ENCODE measurements around the gene CHID1.
A peak's percentile ranks its signal among the peaks of the same experiment; 100 is the strongest.

CHID1 gene

DNA sequence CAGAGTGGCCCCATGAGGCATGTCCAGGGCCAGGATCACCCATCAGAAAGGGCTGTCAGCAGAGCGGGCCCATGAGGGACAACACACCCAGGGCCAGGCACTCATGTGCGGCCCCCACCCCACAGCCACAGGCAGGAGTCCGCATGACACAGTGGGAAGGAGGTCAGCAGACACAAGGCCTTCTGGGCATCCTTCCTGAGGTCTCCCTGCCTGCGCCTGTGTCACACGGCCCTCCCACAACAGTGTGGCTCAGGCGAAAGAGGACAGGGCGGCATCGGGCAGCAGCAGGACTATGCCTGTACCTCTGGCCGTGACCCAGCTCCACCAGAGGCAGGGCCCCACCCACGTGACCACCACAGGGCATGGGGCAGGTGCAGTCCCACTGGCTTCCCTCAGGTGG lies 27.1 kb downstream of the CHID1 start:
- DNase-seq, result no peak

- DNase-seq, result no peak
These were observed 28.0 kb downstream of the CHID1 start for GRCh38 chr11:882596-882995.

- no peak for DNase-seq
These were observed 30.2 kb downstream of the CHID1 start for GRCh38 chr11:880447-880846.

DNA sequence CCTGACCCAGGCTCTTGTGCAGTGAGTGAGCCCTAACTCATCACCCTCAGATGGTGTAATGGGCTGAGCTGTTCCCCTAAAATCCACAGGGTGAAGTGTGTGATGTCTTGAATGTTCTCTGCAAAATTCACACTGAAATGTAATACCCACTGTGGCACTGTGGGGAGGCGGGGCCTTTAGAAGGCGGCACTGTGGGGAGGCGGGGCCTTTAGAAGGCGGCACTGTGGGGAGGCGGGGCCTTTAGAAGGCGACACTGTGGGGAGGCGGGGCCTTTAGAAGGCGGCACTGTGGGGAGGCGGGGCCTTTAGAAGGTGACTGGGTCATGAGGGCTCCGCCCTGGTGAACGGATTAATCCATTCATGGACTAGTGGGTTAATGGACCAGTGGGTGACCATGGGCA lies 33.0 kb downstream of the CHID1 start:
- DNase-seq, result peak; percentile 35

- no peak for DNase-seq
These were observed 34.1 kb downstream of the CHID1 start for GRCh38 chr11:876545-876944.

DNA sequence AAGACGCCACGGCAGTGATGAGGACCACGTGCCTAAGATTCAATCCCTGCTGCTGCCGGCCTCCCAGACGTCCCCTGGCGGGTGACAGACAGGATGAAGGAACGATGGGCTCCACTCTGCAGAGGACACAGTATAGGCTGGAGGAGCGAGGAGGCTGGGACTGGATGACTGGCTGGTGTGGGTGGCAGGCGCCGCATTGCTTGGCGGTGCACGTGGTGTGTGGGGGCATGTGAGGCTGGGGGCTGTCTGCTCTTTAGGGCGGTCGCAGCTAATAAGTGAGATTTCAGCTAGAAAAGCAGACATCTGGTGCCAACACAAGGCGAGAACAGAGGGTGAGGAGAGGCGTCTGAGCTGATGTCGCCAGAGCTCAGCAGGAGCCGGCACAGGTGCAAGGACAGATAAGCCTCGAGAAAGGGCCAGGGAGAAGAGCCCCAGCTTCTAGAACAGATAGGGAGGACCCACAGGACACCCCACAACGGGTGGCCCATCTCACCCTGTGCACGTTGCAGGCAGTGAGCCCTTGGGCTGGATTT lies 34.8 kb downstream of the CHID1 start:
- no peak for DNase-seq

- no peak for DNase-seq
These were observed 35.4 kb downstream of the CHID1 start for GRCh38 chr11:875203-875602.

DNA sequence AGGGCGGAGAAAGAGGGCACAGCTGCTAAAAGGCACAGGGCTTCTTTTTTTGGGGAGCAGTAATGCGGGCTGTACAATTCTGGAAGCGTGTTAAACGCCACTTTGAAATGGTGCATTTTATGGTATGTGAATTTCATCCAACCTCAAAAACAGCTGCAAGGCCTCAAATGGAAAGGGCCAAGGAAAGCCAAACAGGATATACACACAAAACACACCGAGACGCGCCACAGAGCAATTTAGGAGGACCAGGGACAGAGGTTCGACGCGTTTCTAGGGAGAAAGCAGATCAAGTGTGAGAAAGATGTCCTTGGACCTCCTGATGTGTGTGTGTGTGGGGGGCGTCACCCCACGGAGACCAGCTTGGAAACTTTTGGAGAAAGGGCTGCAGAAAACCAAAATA lies 36.9 kb downstream of the CHID1 start:
- no peak for DNase-seq

GRCh38 chr11:872799-873198 lies 37.8 kb downstream of the CHID1 start:
- no peak for DNase-seq

- no peak for DNase-seq
These were observed 39.1 kb downstream of the CHID1 start for GRCh38 chr11:871472-871871.

- no peak for DNase-seq
These were observed 40.2 kb downstream of the CHID1 start for GRCh38 chr11:870418-870817.

- peak; percentile 5 for DNase-seq
These were observed 40.5 kb downstream of the CHID1 start for GRCh38 chr11:870127-870413.

DNA sequence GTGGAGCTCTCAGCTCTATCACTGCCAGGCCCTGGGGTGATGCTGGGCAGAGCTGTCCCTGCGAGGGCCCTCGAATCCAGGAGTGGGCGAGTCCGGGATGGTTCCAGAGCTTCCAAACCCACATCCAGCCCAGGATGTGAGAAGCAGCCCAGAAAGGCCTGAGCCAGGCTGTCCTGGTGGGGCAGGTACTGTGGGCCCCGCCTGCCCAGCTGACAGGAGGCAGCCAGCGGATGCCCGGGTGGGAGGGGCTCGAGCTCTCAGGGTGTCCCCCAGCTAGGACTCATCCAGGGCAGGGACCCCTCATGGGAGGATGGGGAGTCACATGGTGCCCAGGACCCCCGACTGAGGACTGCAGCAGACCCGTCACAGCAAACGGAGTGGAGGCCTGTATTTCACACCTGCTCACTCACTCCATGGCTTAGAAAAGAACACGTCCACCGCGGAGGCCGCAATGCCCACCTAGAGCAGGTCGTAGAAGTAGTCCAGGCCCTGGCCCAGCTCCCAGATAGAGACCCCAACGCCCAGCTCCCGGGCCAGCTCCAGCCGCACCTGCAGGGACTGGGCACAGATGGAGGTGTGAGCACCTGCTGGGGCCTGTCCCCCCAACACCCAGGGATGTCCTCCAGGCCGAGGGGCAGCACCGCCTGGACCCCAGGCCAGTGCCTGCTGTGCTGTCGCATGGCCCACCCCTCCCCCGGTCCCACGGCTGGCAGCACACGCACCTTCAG lies 41.0 kb downstream of the CHID1 start:
- no peak for DNase-seq

GRCh38 chr11:868802-869201 lies 41.8 kb downstream of the CHID1 start:
- DNase-seq, result no peak

- DNase-seq, result no peak
These were observed 42.2 kb downstream of the CHID1 start for GRCh38 chr11:868394-868793.

GRCh38 chr11:867856-868358 lies 42.7 kb downstream of the CHID1 start:
- DNase-seq, result no peak

DNA sequence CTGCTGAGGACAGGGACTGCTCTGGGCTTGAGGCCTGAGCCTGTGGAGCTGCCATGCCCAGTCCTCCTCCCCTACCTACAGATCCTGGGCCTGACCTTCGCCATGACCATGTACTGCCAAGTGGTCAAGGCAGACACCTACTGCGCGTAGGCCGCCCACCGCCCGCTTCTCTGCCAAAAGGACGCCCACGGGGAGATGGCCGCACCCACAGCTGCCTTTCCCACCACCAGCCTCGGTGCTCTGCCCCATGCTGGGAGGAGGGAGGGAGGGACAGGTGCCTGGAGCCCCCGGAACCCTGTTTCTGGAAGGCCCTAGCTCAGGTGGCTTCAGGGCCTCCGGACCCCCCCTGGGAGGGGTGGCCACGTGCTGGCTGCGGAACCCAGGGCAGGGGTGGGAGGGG lies 44.1 kb downstream of the CHID1 start:
- DNase-seq, result no peak

DNA sequence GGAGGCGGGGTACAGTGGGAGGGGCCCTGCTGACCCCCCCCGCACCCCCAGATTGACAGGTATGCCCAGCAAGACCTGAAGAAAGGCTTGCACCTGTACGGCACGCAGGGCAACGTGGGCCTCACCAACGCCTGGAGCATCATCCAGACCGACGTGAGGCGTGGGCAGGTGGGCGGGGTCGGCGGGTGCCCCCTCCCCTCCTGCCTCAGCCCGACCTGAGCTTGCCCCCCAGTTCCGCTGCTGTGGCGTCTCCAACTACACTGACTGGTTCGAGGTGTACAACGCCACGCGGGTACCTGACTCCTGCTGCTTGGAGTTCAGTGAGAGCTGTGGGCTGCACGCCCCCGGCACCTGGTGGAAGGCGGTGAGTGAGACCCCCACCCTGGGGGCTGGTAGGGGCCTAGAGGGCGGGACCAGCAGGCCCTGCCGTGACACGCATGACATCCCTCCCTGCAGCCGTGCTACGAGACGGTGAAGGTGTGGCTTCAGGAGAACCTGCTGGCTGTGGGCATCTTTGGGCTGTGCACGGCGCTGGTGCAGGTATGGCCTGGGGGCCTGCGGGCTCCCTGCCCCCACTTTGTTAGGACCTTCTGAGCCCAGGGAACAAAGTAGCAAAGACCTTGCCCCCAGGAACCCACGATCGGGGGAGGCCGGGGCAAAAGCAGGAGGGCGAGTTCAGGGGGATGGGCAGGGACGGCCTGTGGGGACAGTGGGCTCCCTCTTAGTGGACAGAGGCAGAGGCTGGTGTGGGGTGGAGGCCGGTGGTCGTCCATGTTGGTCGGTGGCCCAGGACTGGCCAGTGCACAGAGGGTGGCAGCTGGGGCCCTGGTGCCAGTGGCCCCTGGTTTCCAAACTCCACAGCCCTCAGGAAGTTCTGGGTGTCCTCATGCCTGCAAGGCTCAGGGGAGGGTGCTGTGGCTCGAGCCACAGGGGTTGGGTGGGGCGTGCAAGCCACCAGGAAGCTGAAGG lies 44.9 kb downstream of the CHID1 start:
- no peak for DNase-seq

DNA sequence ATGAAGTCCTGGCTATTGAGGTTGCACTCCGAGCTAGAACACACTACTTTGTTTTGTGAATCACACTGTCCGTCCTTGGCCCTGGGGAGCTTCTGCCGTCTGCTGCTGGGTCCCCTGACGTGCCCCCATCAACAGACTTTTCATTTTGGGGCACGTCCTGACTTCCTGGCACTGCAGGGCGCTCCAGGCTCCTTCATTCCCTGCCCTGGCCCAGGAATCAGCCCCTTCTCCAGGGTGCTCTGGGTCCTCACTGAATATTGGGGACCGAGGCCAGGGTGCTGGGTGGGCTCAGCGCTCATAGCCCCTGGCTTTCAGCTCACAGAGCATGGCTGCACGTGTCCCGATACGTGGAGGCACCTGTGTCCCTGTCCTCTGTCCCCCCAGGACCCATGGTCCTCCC lies 45.7 kb downstream of the CHID1 start:
- DNase-seq, result no peak

GRCh38 chr11:863910-864827 lies 46.4 kb downstream of the CHID1 start:
- no peak for DNase-seq

- no peak for DNase-seq
These were observed 47.3 kb downstream of the CHID1 start for GRCh38 chr11:863023-863909.

GRCh38 chr11:862696-863022 lies 48.0 kb downstream of the CHID1 start:
- no peak for DNase-seq

Data from MV-4-11 (cell line).